Right lobe of liver (tissue), 4 donors: ENCODE measurements around the gene AVPR2.

Experiments
- POLR2A ChIP-seq: fragments of 450-650 bp; IDR thresholded peaks from one replicate; pipeline ENCODE4 v1.6.1; 2017; ENCODE audit warnings: antibody characterized with exemption, mild to moderate bottlenecking
- TF ChIP-seq, protein P1 (sequence below), 4 donors: fragments of 200-600 bp in 3 of 4; fragments of 450-650 bp in 1 of 4; IDR thresholded peaks; one replicate each; pipeline versions ENCODE4 v1.5.1 to v1.8.0; 2016 to 2022; ENCODE audit warnings: antibody characterized with exemption in 4 of 4, mild to moderate bottlenecking in 2 of 4
- donor health status: DM: no; HTN: no; CAD: no.
- donor health status: DM: no; HTN: no; CAD: no.
- donor health status: DM: no; HTN: yes; CAD: no.

DNA sequence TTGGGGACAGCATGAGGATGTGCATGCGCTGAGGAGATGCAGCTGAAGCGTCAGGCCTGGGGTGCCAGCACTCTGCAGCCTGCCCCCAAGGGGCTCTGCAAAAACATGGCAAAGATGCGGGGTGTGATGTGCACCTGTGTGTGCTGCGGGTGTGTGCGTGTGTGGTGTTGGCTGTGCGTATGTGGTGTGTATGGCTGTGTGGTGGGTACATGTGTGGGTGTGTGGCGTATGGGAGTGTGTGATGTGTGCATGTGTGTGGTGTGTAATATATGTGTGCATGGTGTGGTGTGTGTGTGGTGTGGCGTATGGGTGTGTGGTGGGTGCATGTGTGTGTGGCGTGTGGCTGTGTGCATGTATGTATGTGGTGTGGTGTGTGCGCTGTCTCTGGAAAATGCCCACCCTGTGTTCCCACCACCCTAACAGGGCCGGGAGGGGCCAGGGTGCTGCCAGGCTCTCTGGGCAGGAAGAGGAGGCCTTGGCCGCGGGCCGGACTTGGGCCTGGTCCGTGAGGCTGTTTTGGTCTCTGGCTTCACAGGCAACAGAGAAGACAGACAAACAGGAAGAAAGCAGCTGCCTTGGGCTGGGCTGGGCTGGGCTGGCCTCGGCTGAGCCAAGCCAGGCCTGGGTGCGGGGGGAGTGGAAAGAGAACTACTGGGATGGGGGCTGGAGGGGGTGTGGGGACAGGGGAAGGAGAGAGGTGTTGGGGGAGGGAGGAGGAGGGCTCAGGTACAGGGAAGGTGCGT lies 1.1 kb upstream of the AVPR2 start:
- TF ChIP-seq POLR2A = no peak
- TF ChIP-seq, protein P1, sequence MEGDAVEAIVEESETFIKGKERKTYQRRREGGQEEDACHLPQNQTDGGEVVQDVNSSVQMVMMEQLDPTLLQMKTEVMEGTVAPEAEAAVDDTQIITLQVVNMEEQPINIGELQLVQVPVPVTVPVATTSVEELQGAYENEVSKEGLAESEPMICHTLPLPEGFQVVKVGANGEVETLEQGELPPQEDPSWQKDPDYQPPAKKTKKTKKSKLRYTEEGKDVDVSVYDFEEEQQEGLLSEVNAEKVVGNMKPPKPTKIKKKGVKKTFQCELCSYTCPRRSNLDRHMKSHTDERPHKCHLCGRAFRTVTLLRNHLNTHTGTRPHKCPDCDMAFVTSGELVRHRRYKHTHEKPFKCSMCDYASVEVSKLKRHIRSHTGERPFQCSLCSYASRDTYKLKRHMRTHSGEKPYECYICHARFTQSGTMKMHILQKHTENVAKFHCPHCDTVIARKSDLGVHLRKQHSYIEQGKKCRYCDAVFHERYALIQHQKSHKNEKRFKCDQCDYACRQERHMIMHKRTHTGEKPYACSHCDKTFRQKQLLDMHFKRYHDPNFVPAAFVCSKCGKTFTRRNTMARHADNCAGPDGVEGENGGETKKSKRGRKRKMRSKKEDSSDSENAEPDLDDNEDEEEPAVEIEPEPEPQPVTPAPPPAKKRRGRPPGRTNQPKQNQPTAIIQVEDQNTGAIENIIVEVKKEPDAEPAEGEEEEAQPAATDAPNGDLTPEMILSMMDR (IDR thresholded peaks at IDR 0.05) = no peak
